Progenitor cell of endocrine pancreas (in vitro differentiated cells): ENCODE measurements around the gene CORO1C. TPM values are rescaled to one million over a fixed set of nuclear protein-coding genes. Genes with fewer than 3 reads are reported as not detected.

ENCODE experiments used
- DNase-seq: peaks from one replicate; pipeline ENCODE4 v3.0.0; 2021; ENCODE audit warnings: low spot score; ENCODE audit not compliant: unreplicated experiment
- H3K27ac Mint-ChIP-seq: 2 replicates; pipeline ENCODE4 v1.8.0; 2021; ENCODE audit warnings: mild to moderate bottlenecking, moderate library complexity, mixed read lengths
- H3K27me3 Mint-ChIP-seq: 2 replicates; pipeline ENCODE4 v1.8.0; 2021; ENCODE audit warnings: mixed read lengths
- H3K36me3 Mint-ChIP-seq: 2 replicates; pipeline ENCODE4 v1.8.0; 2022; ENCODE audit warnings: mixed read lengths; ENCODE audit not compliant: insufficient read depth
- H3K4me1 Mint-ChIP-seq: 2 replicates; pipeline ENCODE4 v1.8.0; 2021; ENCODE audit warnings: low read depth, mixed read lengths
- H3K4me3 Mint-ChIP-seq: 2 replicates; pipeline ENCODE4 v1.8.0; 2021; ENCODE audit warnings: low read depth, mild to moderate bottlenecking, moderate library complexity, mixed read lengths
- H3K9me3 Mint-ChIP-seq: 2 replicates; pipeline ENCODE4 v1.8.0; 2021; ENCODE audit warnings: low read depth, mixed read lengths
- CTCF ChIP-seq: fragments of 200-600 bp; sonication (generic); IDR thresholded peaks from one replicate; pipeline ENCODE4 v1.5.0; 2021; ENCODE audit warnings: antibody characterized with exemption, mild to moderate bottlenecking; ENCODE audit not compliant: unreplicated experiment
- total RNA-seq: library from RNA; stranded (reverse); gene quantifications from 2 replicates; pipeline ENCODE4 v1.2.1, GENCODE V29; 2021

CORO1C gene
- total RNA-seq, 1 donor from 2014 or later: 68.3 TPM

GRCh38 chr12:108603743-108604142, 127.6 kb downstream of the CORO1C start:
- Mint-ChIP-seq H3K4me3 (no peak overlapping the region), H3K4me1 (no peaks in the 10 kb centered on the region), H3K27ac (no peak overlapping the region), H3K9me3 (no peaks in the 10 kb centered on the region), H3K36me3 (no peaks in the 10 kb centered on the region), H3K27me3 (peaks cover 13% of the 10 kb centered on the region)
- DNase-seq: no peak
- no peak for TF ChIP-seq CTCF

- TF ChIP-seq CTCF: no peak
- no peaks in the 10 kb centered on the region for H3K36me3 Mint-ChIP-seq
- no peak overlapping the region for H3K27ac Mint-ChIP-seq
- no peaks in the 10 kb centered on the region for H3K4me1 Mint-ChIP-seq
- no peak overlapping the region for H3K4me3 Mint-ChIP-seq
- H3K27me3 Mint-ChIP-seq: peaks cover 14% of the 10 kb centered on the region
- no peaks in the 10 kb centered on the region for H3K9me3 Mint-ChIP-seq
- no peak for DNase-seq
Observed at GRCh38 chr12:108602976-108603704, 128.2 kb downstream of the CORO1C start.

- no peak for DNase-seq
- Mint-ChIP-seq H3K4me1 (no peaks in the 10 kb centered on the region), H3K36me3 (no peaks in the 10 kb centered on the region), H3K27ac (no peak overlapping the region), H3K4me3 (no peak overlapping the region), H3K27me3 (peaks cover 18% of the 10 kb centered on the region), H3K9me3 (no peaks in the 10 kb centered on the region)
- no peak for TF ChIP-seq CTCF
Observed at GRCh38 chr12:108602209-108602705, 129.1 kb downstream of the CORO1C start.

GRCh38 chr12:108600702-108601007, 130.7 kb downstream of the CORO1C start:
- TF ChIP-seq CTCF: no peak
- no peak for DNase-seq
- Mint-ChIP-seq H3K36me3 (no peaks in the 10 kb centered on the region), H3K4me3 (no peak overlapping the region), H3K9me3 (no peaks in the 10 kb centered on the region), H3K27me3 (peaks cover 18% of the 10 kb centered on the region), H3K27ac (no peak overlapping the region), H3K4me1 (no peaks in the 10 kb centered on the region)

GRCh38 chr12:108599948-108600701, 131.2 kb downstream of the CORO1C start:
- H3K36me3 Mint-ChIP-seq: no peaks in the 10 kb centered on the region

More at GRCh38 chr12:108599948-108600701, 131.2 kb downstream of the CORO1C start:
- H3K9me3 Mint-ChIP-seq: no peaks in the 10 kb centered on the region
- no peaks in the 10 kb centered on the region for H3K4me1 Mint-ChIP-seq
- no peak overlapping the region for H3K27ac Mint-ChIP-seq
- no peak overlapping the region for H3K4me3 Mint-ChIP-seq
- no peak for DNase-seq
- TF ChIP-seq CTCF: no peak
- H3K27me3 Mint-ChIP-seq: peaks cover 18% of the 10 kb centered on the region
